Spleen (tissue), 11 donors: ENCODE results near the gene IL1RAPL1. TPM values are rescaled to one million over a fixed set of nuclear protein-coding genes. Genes with fewer than 3 reads are reported as not detected.

Source experiments
- DNase-seq: peaks from one replicate; pipeline ENCODE4 v3.0.0-alpha.2; 2020
- H3K27ac ChIP-seq, 8 donors: fragments of 200-600 bp; sonication (generic) in 7 of 8; 1 replicate in 4 of 8; 2 replicates in 4 of 8; pipeline versions ENCODE4 v1.5.0 to v1.8.0; 2016 to 2021; ENCODE audit warnings: inconsistent platforms in 4 of 8, mild to moderate bottlenecking in 4 of 8, moderate library complexity in 1 of 8
- H3K27me3 ChIP-seq, 7 donors: fragments of 200-600 bp; sonication (generic) in 6 of 7; replicated peaks in 1 of 7; 1 replicate in 4 of 7; 2 replicates in 3 of 7; pipeline versions ENCODE4 v1.5.0 to v1.8.0; 2016 to 2021; ENCODE audit warnings: inconsistent platforms in 3 of 7, mild to moderate bottlenecking in 1 of 7
- H3K36me3 ChIP-seq, 6 donors: fragments of 200-600 bp; sonication (generic) in 5 of 6; 1 replicate in 4 of 6; 2 replicates in 2 of 6; pipeline versions ENCODE4 v1.5.0 to v1.8.0; 2016 to 2021; ENCODE audit warnings: inconsistent platforms in 2 of 6
- H3K4me1 ChIP-seq, 6 donors: fragments of 200-600 bp; sonication (generic) in 5 of 6; 1 replicate in 3 of 6; 2 replicates in 3 of 6; pipeline versions ENCODE4 v1.5.0 to v1.8.0; 2016 to 2021; ENCODE audit warnings: inconsistent platforms in 3 of 6
- H3K4me3 ChIP-seq, 8 donors: fragments of 200-600 bp; sonication (generic) in 7 of 8; 1 replicate in 4 of 8; 2 replicates in 4 of 8; pipeline versions ENCODE4 v1.5.0 to v1.8.0; 2016 to 2021; ENCODE audit warnings: inconsistent platforms in 4 of 8, mild to moderate bottlenecking in 4 of 8, moderate library complexity in 2 of 8
- H3K9me3 ChIP-seq, 8 donors: fragments of 200-600 bp; sonication (generic) in 7 of 8; 1 replicate in 4 of 8; 2 replicates in 4 of 8; pipeline versions ENCODE4 v1.5.0 to v1.8.0; 2016 to 2021; ENCODE audit warnings: inconsistent platforms in 4 of 8
- POLR2A ChIP-seq, 3 donors: fragments of 450-650 bp; IDR thresholded peaks; one replicate each; pipeline ENCODE4 v1.5.1; 2017; ENCODE audit warnings: antibody characterized with exemption in 3 of 3, mild to moderate bottlenecking in 1 of 3
- POLR2AphosphoS5 ChIP-seq, 3 donors: sonication (generic); formaldehyde crosslinking; IDR thresholded peaks; one replicate each; pipeline ENCODE4 v1.5.1; 2017; ENCODE audit warnings: antibody characterized with exemption in 3 of 3
- WGBS, 5 donors: extraction: QIAGEN DNeasy Blood & Tissue Kit in 3 of 5; methylation state at CpG; one replicate each; pipeline versions ENCODE4 v1.1.5 to v1.1.7; 2013 to 2018; 5-methylcytosine and 5-hydroxymethylcytosine counted together
- intact Hi-C: fragments of 100-400 bp; cut with DNase I; formaldehyde crosslinking; loops from one replicate; pipeline ENCODE4 v1.15.0; 2023; ENCODE audit warnings: low total_unique reads
- polyA plus RNA-seq, 3 donors: library from polyadenylated mRNA; stranded (reverse); fragments of 200-250 nt; gene quantifications; one replicate each; pipeline ENCODE4 v1.2.1, GENCODE V29; 2013
- total RNA-seq, 7 donors: library from RNA; depleted of rRNA in 3 of 7; stranded (reverse); fragments of >200 nt in 3 of 7; fragmentation: NEBNext Ultra II Directional in 4 of 7; extraction: Animal tissue kit (Norgen Biotek cat#: 25700) in 4 of 7; gene quantifications; one replicate each; pipeline versions ENCODE4 v1.1.0 to v1.2.1, GENCODE V29; 2016 to 2021
- TF ChIP-seq, protein P1 (sequence below), 11 experiments: fragments of 200-600 bp in 7 of 11; fragments of 450-650 bp in 4 of 11; sonication (generic) in 4 of 11; IDR thresholded peaks in 8 of 11; conservative IDR thresholded peaks in 3 of 11; 1 replicate in 7 of 11; 2 replicates in 4 of 11; pipeline versions ENCODE4 v1.4.0 to v1.8.0; 2016 to 2021; ENCODE audit warnings: antibody characterized with exemption in 11 of 11, inconsistent platforms in 4 of 11, mild to moderate bottlenecking in 1 of 11
- donor health status: healthy with polysubstance abuse.
- donor health status: DM: no; HTN: no; CAD: no; lungs with moderate emphysema.
- donor health status: DM: no; HTN: no; CAD: no.
- donor health status: Bipolar disorder and iron deficiency.
- donor health status: healthy.
- donor health status: DM: no; HTN: no; CAD: no.
- donor health status: DM: yes; HTN: yes; CAD: no.

The IL1RAPL1 gene
- total and polyA plus RNA-seq, 10 donors, result 0.03 to 0.19 TPM; not detected in 8

DNA sequence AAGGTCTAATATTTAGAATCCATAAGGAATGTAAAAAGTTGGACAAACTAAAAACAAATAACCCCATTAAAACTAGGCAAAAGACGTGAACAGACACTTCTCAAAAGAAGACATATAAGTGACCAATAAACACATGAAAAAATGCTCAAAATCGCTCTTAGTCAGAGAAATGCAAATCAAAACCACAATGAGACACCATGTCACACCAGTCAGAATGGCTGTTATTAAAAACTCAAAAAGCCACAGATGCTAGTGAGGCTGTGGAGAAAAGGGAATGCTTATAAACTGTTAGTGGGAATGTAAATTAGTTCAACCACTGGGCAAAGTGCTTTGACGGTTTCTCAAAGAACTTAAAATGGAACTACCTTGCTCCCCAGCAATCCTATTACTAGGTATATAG lies 953.8 kb downstream of the IL1RAPL1 start:
- Histone ChIP-seq H3K4me3 (no peak overlapping the region), H3K4me1 (no peaks in the 10 kb centered on the region), H3K27ac (no peak overlapping the region), H3K9me3 (no peaks in the 10 kb centered on the region), H3K36me3 (no peaks in the 10 kb centered on the region), H3K27me3 (no peaks in the 10 kb centered on the region)
- TF ChIP-seq POLR2A (IDR thresholded peaks at IDR 0.05) (no peak), POLR2AphosphoS5 (IDR thresholded peaks at IDR 0.05) (no peak)
- TF ChIP-seq, protein P1, sequence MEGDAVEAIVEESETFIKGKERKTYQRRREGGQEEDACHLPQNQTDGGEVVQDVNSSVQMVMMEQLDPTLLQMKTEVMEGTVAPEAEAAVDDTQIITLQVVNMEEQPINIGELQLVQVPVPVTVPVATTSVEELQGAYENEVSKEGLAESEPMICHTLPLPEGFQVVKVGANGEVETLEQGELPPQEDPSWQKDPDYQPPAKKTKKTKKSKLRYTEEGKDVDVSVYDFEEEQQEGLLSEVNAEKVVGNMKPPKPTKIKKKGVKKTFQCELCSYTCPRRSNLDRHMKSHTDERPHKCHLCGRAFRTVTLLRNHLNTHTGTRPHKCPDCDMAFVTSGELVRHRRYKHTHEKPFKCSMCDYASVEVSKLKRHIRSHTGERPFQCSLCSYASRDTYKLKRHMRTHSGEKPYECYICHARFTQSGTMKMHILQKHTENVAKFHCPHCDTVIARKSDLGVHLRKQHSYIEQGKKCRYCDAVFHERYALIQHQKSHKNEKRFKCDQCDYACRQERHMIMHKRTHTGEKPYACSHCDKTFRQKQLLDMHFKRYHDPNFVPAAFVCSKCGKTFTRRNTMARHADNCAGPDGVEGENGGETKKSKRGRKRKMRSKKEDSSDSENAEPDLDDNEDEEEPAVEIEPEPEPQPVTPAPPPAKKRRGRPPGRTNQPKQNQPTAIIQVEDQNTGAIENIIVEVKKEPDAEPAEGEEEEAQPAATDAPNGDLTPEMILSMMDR (IDR thresholded peaks at IDR 0.05 in 8 of 11, conservative IDR thresholded peaks at IDR 0.05 in 3 of 11), result no peak
- intact Hi-C loops, result no loop called here
- no peak for DNase-seq
- WGBS, 5 donors, result 52 to 90% (median 76%) methylated on average over 3 of the region's 3 CpGs

DNA sequence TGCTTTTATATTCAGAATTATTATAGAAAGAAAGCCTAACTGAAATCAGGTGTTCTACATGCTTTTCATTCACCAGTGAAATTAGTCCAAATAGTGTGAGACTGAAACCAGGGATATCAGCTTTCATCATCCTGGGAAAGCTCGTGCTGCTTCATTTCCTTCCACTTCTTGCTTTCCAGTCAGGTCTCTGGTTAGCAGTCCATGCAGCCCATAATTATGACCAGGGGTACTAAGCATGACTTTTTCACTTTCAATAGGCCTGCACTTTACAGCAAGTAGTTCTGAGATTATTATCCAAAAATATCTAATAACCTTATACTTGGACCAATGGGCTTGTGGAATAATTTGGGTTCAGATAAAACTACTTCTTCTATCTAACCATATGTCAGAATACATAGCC lies 954.9 kb downstream of the IL1RAPL1 start:
- Histone ChIP-seq H3K4me1 (no peaks in the 10 kb centered on the region), H3K36me3 (no peaks in the 10 kb centered on the region), H3K4me3 (no peak overlapping the region), H3K9me3 (no peaks in the 10 kb centered on the region), H3K27me3 (no peaks in the 10 kb centered on the region), H3K27ac (no peak overlapping the region)
- no peak for DNase-seq
- WGBS, 5 donors, result 17 to 39% (median 32%) methylated on average over 1 of the region's 1 CpG
- intact Hi-C loops, result no loop called here
- TF ChIP-seq, protein P1 (IDR thresholded peaks at IDR 0.05 in 8 of 11, conservative IDR thresholded peaks at IDR 0.05 in 3 of 11), result no peak
- no peak for TF ChIP-seq POLR2AphosphoS5 (IDR thresholded peaks at IDR 0.05)
- TF ChIP-seq POLR2A (IDR thresholded peaks at IDR 0.05), result no peak

DNA sequence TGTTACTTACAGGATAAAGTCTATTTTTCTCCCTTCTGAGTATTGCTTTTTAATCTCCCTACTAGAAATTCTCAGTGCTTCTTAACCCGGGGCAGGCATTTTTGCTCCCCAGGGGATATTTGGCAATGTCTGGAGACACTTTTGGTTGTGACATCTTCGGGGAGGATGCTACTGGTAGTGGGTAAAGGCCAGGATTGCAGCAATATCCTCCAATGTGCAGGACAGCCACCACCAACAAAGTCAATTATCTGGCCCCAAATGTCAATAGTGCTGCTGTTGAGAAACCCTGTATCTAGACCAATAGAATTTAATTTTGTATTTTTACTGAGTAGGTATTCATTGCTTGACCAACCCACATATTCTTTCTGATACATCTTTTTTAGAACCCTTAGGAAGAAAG lies 958.6 kb downstream of the IL1RAPL1 start:
- no peak overlapping the region for H3K27ac ChIP-seq
- no peak for TF ChIP-seq POLR2A (IDR thresholded peaks at IDR 0.05)
- TF ChIP-seq, protein P1 (IDR thresholded peaks at IDR 0.05 in 8 of 11, conservative IDR thresholded peaks at IDR 0.05 in 3 of 11), result no peak
- TF ChIP-seq POLR2AphosphoS5 (IDR thresholded peaks at IDR 0.05), result no peak
- DNase-seq, result no peak
- H3K4me1 ChIP-seq, result no peaks in the 10 kb centered on the region
- 48 to 70% (median 57%) methylated on average over 2 of the region's 2 CpGs for WGBS, 5 donors
- no peaks in the 10 kb centered on the region for H3K9me3 ChIP-seq
- no peaks in the 10 kb centered on the region for H3K27me3 ChIP-seq
- intact Hi-C loops, result no loop called here
- H3K4me3 ChIP-seq, result no peak overlapping the region
- H3K36me3 ChIP-seq, result no peaks in the 10 kb centered on the region

DNA sequence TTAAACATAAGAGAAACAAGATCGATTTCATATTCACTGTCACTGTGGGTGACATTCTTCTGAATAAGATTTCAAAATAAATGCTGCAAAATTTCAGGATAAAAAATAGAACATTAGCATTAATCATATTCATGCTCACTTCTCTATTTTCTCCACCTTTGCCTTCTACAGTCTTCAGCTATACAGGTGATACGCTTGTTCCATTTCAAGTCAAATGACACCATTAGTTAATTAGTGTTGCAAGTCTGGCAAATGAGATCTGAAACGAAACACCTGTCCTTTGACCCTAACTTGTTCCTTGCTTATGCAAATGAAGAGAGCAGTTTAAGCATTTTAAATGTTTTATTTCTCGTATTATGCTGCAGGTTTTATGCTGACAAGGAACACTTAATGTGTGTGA lies 960.6 kb downstream of the IL1RAPL1 start:
- Histone ChIP-seq H3K9me3 (no peaks in the 10 kb centered on the region), H3K27me3 (no peaks in the 10 kb centered on the region), H3K4me3 (no peak overlapping the region), H3K36me3 (no peaks in the 10 kb centered on the region), H3K27ac (no peak overlapping the region), H3K4me1 (no peaks in the 10 kb centered on the region)
- 65 to 82% (median 73%) methylated on average over 4 of the region's 4 CpGs for WGBS, 5 donors
- TF ChIP-seq POLR2A (IDR thresholded peaks at IDR 0.05) (no peak), POLR2AphosphoS5 (IDR thresholded peaks at IDR 0.05) (no peak)
- TF ChIP-seq, protein P1 (IDR thresholded peaks at IDR 0.05 in 8 of 11, conservative IDR thresholded peaks at IDR 0.05 in 3 of 11), result no peak
- no peak for DNase-seq
- intact Hi-C loops, result no loop called here
